Measurements from ENCODE around the gene C1QTNF9. TPM values are rescaled to one million over a fixed set of nuclear protein-coding genes. Genes with fewer than 3 reads are reported as not detected.

The C1QTNF9 gene
- total and polyA plus RNA-seq, 11 donors = 0.25 to 5.1 (median 2.4) TPM; not detected in 1

GRCh38 chr13:24301911-24302310 lies 7.5 kb upstream of the C1QTNF9 start:
- intact Hi-C loops (cut with DNase I) = no loop called here
- no peak for TF ChIP-seq POLR2A (IDR thresholded peaks at IDR 0.05)
- TF ChIP-seq CTCF (IDR thresholded peaks at IDR 0.05) = no peak
- Histone ChIP-seq H3K27ac (peak overlapping the region in 1 of 12 donors; percentile 13), H3K4me3 (no peak overlapping the region), H3K4me1 (peaks cover 0 to 44% (median 10%) of the 10 kb centered on the region in 12 donors), H3K9me3 (no peaks in the 10 kb centered on the region), H3K36me3 (peaks cover 0 to 90% (median 65%) of the 10 kb centered on the region in 9 donors), H3K27me3 (no peaks in the 10 kb centered on the region)
- no peak for DNase-seq
- ATAC-seq = no peak
- WGBS, 4 donors = 87 to 96% (median 90%) methylated on average over 7 of the region's 7 CpGs

DNA sequence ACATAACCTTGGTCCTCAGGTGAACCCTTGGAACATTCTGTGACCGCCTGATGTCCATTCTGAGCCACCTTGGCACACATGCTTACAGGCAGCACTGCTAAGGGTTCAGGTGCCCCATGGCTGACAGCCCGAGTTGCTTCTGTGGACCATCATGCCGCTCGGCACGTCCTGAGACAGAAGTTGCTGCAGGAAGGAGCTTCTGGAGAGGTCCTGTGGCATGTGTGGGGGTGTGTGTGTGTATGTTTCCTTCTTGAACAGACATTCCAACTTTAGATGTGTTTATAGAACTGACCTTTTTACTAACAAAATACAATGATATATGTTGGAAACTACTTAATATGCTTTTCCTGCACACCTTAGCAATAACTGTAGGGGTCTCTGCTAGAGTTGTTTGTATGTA lies 4.8 kb upstream of the C1QTNF9 start:
- Histone ChIP-seq H3K4me3 (no peak overlapping the region), H3K36me3 (peaks cover 0 to 63% (median 38%) of the 10 kb centered on the region in 9 donors), H3K4me1 (peaks cover 0 to 67% (median 22%) of the 10 kb centered on the region in 12 donors), H3K9me3 (no peaks in the 10 kb centered on the region), H3K27ac (peak overlapping the region in 8 of 12 donors; percentile 9 to 69 (median 37)), H3K27me3 (no peaks in the 10 kb centered on the region)
- TF ChIP-seq CTCF (IDR thresholded peaks at IDR 0.05) = no peak
- TF ChIP-seq POLR2A (IDR thresholded peaks at IDR 0.05) = no peak
- no peak for ATAC-seq
- WGBS, 4 donors = 56 to 80% (median 63%) methylated on average over 5 of the region's 5 CpGs
- intact Hi-C loops (cut with DNase I) = loop anchor here in 1 of 10 donors (5.0 kb wide), 1 partner anchor 32 kb away; no protein-coding TSS in a partner anchor
- no peak for DNase-seq

- ATAC-seq (no peak), DNase-seq (no peak)
- intact Hi-C loops (cut with DNase I) = loop anchor here in 1 of 10 donors (5.0 kb wide), 1 partner anchor 34 kb away; no protein-coding TSS in a partner anchor
- Histone ChIP-seq H3K9me3 (no peaks in the 10 kb centered on the region), H3K27me3 (no peaks in the 10 kb centered on the region), H3K27ac (peak overlapping the region in 4 of 12 donors; percentile 50 to 68 (median 58)), H3K36me3 (peaks cover 0 to 43% (median 18%) of the 10 kb centered on the region in 9 donors), H3K4me1 (peaks cover 0 to 65% (median 19%) of the 10 kb centered on the region in 12 donors), H3K4me3 (no peak overlapping the region)
- TF ChIP-seq POLR2A (IDR thresholded peaks at IDR 0.05) (no peak), CTCF (IDR thresholded peaks at IDR 0.05) (no peak)
- 90 to 95% (median 91%) methylated on average over 1 of the region's 1 CpG for WGBS, 4 donors
Observed at GRCh38 chr13:24306632-24307031, 2.7 kb upstream of the C1QTNF9 start.

GRCh38 chr13:24307211-24308067 lies 1.9 kb upstream of the C1QTNF9 start:
- H3K36me3 ChIP-seq = peaks cover 0 to 36% (median 17%) of the 10 kb centered on the region in 9 donors
- 66 to 80% (median 73%) methylated on average over 27 of the region's 27 CpGs for WGBS, 4 donors
- no peaks in the 10 kb centered on the region for H3K27me3 ChIP-seq
- TF ChIP-seq CTCF (IDR thresholded peaks at IDR 0.05) (no peak), POLR2A (IDR thresholded peaks at IDR 0.05) (no peak)
- peak overlapping the region in 9 of 12 donors; percentile 3 to 68 (median 50) for H3K27ac ChIP-seq
- DNase-seq (no peak), ATAC-seq (peak in 3 of 4 donors; percentile 48 to 66 (median 61))
- intact Hi-C loops (cut with DNase I) = loop anchor here in 1 of 10 donors (5.0 kb wide), 1 partner anchor 35 kb away; no protein-coding TSS in a partner anchor
- H3K4me3 ChIP-seq = no peak overlapping the region
- H3K4me1 ChIP-seq = peaks cover 0 to 64% (median 19%) of the 10 kb centered on the region in 12 donors
- H3K9me3 ChIP-seq = no peaks in the 10 kb centered on the region
